ENCODE measurements around the gene JUP.
A peak's percentile ranks its signal among the peaks of the same experiment; 100 is the strongest.

JUP gene

GRCh38 chr17:41806685-41807445, 20.4 kb upstream of the JUP start:
- no peak for DNase-seq

- peak; percentile 37 for DNase-seq
Observed at GRCh38 chr17:41803049-41804020, 16.8 kb upstream of the JUP start.

- DNase-seq, result peak; percentile 87
Observed at GRCh38 chr17:41801374-41802271, 15.1 kb upstream of the JUP start.

- DNase-seq, result peak; percentile 95
Observed at GRCh38 chr17:41800601-41801373, 14.3 kb upstream of the JUP start.

GRCh38 chr17:41799366-41799765, 12.9 kb upstream of the JUP start:
- DNase-seq, result no peak

GRCh38 chr17:41797377-41797776, 10.9 kb upstream of the JUP start:
- no peak for DNase-seq

- DNase-seq, result no peak
Observed at GRCh38 chr17:41796121-41796895, 9.8 kb upstream of the JUP start.

- no peak for DNase-seq
Observed at GRCh38 chr17:41794540-41794975, 8.0 kb upstream of the JUP start.

- no peak for DNase-seq
Observed at GRCh38 chr17:41793784-41794539, 7.5 kb upstream of the JUP start.

GRCh38 chr17:41792845-41793783, 6.6 kb upstream of the JUP start:
- DNase-seq, result peak; percentile 95

- no peak for DNase-seq
Observed at GRCh38 chr17:41787021-41787418, 509 bp upstream of the JUP start.

- peak; percentile 78 for DNase-seq
Observed at GRCh38 chr17:41785859-41786226, 668 bp downstream of the JUP start.

GRCh38 chr17:41785091-41785858, 1.2 kb downstream of the JUP start:
- no peak for DNase-seq

GRCh38 chr17:41784207-41784744, 2.2 kb downstream of the JUP start:
- DNase-seq, result no peak

- DNase-seq, result no peak
Observed at GRCh38 chr17:41782142-41782541, 4.4 kb downstream of the JUP start.

GRCh38 chr17:41781404-41782110, 5.0 kb downstream of the JUP start:
- DNase-seq, result no peak

GRCh38 chr17:41779954-41780353, 6.6 kb downstream of the JUP start:
- DNase-seq, result no peak

Data from DMS53 (cell line).